Left cardiac atrium (tissue), 4 donors: ENCODE results near the gene CTSD. TPM values are rescaled to one million over a fixed set of nuclear protein-coding genes. Genes with fewer than 3 reads are reported as not detected.
"Not testable (repeated sequence)": the region's sequence is repeated elsewhere in the genome, so short reads cannot be mapped to it uniquely, and the experiment has no call there.

Experiments
- ATAC-seq, 2 donors: fragments of 200-7000 bp; cut with Tn5 transposase; one replicate each; pipeline ENCODE4 v1.9.1; 2020; ENCODE audit warnings: mild to moderate bottlenecking in 2 of 2, moderate library complexity in 2 of 2
- DNase-seq: peaks from one replicate; pipeline ENCODE4 v3.0.0-alpha.2; 2020
- intact Hi-C, 2 donors: fragments of 100-400 bp; cut with DNase I; formaldehyde crosslinking; loops; one replicate each; pipeline versions ENCODE4 v1.14.1 to v1.15.1; 2022 to 2023
- total RNA-seq, 2 donors: library from RNA; stranded (reverse); fragmentation: NEBNext Ultra II Directional; extraction: Animal tissue kit (Norgen Biotek cat#: 25700); gene quantifications; one replicate each; pipeline ENCODE4 v1.2.1, GENCODE V29; 2021
- donor health status: DM: no; HTN: yes; CAD: no.
- donor health status: DM: no; HTN: yes; CAD: no; lungs with severe emphysema.
- donor health status: DM: yes; HTN: yes; CAD: no.
- donor health status: Dilated cardiomyopathy.

The CTSD gene
- total RNA-seq, 2 donors from 2014 or later, result 635 to 667 TPM

DNA sequence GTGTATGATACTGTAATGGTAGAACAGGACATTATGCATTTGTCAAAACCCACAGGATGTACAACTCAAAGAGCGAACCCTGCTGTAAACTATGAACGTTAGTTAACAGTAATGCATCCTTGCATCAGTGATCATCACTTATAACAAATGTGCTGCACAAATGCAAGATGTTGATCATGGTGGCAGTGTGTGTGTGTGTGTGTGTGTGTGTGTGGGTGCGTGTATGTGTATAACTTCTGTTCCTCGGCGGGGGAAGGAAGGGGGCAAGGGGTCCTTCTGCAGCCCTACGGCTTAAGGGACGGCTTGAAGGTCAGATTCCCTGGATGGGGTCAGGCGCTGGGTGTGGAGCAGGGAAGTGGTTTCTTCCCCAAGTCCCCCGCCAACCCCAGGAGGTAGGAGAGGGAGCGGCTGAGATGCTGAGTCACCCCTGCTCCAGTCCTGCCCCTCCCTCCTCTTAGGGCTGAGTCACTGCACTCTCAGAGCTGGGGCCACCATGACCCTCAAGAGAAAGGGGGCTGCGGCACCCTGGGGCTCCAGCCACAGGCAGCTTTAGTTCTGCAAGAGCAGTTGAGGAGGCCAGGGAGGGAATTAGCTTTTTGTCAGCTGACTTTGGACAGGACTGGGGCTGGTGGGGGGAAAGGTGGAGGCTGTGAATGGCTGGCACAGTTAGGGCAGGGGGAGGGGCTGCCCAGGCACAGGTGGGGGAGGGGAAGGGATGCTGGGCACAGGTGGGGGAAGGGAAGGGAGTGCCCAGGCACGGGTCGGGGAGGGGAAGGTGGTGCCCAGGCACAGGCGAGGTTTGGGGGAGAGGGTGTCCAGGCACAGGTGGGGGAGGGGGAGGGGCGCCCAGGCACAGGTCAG, 8.8 kb upstream of the CTSD start:
- intact Hi-C loops, result no loop called here
- peak; percentile 70 for DNase-seq
- peak; percentile 78 to 95 for ATAC-seq

DNA sequence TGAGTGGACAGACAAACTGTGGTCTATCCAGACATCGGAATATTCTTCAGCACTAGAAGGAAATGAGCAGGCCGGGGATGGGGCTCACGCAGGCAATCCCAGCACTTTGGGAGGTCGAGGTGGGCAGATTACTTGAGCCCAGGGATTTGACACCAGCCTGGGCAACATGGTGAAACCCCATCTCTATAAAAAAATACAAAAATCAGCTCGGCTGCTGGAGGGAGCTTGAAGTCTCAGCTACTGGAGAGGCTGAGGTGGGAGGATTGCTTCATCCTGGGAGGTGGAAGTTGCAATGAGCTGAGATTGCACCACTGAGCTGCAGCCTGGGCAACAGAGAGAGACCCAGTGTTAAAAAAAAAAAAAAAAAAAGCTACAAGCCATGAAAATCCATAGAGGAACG, 8.0 kb upstream of the CTSD start:
- DNase-seq (no peak), ATAC-seq (peak; percentile 50 to 77)
- intact Hi-C loops, result no loop called here

DNA sequence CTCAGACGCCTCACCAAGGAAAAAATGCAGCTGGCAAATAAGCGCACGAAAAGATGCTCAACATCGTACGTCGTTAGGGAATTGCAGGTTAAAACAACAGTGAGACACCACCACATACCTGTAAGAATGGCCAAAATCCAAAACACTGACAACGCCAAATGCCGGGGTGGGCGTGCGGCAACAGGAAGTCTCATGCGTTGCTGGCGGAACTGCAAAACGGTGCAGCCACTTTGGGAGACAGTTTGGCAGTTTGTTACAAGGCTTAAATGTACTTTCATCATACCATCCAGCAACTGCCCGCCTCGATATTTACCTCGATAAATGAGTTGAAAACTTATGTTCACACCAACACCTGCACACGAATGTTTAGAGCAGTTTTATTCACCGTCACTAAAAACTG, 7.5 kb upstream of the CTSD start:
- ATAC-seq (no peak), DNase-seq (no peak)
- intact Hi-C loops, result no loop called here

DNA sequence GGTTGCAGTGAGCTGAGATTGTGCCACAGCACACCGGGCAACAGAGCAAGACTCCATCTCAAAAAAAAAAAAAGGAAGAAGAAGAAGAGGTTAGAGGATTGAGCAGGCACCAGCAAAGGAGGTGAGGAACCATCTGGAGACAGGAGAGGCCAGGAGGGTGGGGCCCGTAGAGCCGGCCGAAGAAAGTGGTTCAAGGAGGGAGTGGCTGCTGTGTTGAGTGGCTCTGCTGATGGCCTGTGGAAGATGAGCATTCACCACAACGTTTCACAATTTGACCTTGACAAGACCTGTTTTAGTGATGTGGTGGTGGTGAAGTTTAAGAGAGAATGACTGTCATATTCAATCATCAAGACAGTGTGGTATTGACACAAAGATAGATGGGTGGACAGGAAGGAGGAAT, 6.8 kb upstream of the CTSD start:
- ATAC-seq, result no peak
- no peak for DNase-seq
- intact Hi-C loops, result no loop called here

GRCh38 chr11:1770061-1770460, 6.3 kb upstream of the CTSD start:
- intact Hi-C loops, result no loop called here
- DNase-seq (no peak), ATAC-seq (no peak)

DNA sequence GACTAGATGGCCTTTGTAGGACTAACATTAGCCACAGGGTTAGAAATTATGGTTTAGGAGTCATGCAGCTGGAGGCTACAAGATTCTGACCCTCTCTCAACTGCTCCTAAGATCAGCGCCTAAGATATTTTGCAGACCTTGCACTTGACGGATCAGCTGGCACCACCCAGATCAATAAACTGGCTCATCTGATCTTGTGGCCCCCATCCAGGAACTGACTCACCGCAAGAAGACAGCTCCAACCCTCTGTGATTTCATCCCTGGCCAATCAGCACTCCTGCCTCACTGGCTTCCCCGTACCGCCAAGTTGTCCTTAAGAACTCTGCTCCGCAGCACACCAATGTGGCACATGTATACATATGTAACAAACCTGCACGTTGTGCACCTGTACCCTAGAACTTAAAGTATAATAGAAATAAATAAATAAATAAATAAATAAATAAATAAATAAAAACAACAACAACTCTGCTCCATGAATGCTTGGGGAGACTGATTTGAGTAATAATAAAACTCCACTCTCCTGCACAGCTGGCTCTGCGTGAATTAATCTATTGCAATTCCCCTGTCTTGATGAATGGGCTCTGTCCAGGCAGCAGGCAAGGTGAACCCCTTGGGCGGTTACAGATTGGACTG, 5.7 kb upstream of the CTSD start:
- ATAC-seq, DNase-seq, intact Hi-C loops: not testable (repeated sequence)

GRCh38 chr11:1768141-1768469, 4.4 kb upstream of the CTSD start:
- intact Hi-C loops, result no loop called here
- DNase-seq (no peak), ATAC-seq (no peak)

DNA sequence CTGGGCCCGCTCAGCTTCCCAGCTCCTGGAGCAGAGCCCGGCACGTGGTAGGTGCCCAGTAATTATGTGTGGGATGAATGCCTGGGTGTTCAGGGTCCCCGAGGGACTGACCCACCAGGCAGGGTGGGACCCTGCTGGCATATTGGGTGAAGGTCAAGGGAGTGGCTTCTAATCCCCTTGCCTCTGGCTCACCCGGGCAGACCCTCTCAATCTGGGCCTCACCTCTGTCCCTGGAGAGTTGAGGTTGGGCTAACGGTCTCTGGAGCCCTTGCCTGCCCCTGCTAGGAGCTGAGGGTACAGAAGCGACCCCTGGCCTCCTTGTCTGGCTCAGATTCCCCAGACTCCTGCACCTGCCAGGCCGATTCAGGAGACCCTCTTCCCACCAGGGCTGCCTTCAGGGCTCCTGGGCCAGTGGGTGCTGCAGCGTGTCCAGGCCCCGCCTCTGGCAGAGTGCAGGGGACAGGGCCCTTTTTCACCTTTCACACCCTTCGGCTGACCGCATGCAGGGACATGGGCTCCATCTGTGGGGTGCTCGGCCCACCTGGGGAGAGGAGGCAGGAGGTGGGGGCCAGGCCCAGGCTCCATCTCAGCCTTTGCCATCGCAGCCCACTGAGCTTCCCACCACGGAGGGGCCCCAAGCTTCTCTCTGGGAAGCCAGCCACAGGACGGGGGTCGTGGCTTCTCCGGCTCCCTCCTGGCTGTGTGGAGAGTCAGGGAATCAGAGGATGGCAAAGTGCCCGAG, 3.8 kb upstream of the CTSD start:
- intact Hi-C loops, result no loop called here
- DNase-seq (no peak), ATAC-seq (no peak)

DNA sequence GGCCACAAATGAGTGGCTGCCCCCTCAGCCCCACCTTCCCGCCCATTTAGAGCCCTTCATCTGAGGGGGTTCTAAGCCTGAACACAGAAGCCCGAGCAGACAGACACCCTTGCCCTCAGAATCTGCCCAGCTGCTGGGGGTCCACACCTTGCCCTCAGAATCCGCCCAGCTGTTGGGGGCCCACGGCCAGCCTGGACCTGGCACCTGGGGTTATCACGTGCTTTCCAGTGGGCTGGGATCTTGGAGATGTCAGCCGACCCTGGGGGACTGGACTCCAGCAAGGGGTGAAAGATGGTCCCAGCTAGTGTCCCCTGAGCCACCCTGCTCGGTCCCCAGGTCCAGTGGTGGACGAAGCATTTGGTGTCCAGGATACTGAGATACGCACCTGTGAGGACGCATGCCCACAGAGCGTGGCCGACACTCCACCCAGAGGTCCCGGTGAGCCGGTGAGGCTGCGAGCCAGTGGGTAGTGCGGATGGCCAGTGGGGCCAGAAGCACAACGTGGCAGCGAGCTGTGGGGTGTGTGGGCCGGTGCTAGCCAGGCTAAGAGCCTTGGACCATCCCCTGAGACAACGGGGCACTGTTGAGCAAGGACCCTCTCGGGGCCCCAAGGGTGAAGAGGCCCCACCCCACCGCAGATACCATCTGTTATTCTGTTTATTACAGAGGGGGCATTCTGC, 3.1 kb upstream of the CTSD start:
- ATAC-seq (no peak), DNase-seq (peak; percentile 20)
- intact Hi-C loops, result no loop called here

DNA sequence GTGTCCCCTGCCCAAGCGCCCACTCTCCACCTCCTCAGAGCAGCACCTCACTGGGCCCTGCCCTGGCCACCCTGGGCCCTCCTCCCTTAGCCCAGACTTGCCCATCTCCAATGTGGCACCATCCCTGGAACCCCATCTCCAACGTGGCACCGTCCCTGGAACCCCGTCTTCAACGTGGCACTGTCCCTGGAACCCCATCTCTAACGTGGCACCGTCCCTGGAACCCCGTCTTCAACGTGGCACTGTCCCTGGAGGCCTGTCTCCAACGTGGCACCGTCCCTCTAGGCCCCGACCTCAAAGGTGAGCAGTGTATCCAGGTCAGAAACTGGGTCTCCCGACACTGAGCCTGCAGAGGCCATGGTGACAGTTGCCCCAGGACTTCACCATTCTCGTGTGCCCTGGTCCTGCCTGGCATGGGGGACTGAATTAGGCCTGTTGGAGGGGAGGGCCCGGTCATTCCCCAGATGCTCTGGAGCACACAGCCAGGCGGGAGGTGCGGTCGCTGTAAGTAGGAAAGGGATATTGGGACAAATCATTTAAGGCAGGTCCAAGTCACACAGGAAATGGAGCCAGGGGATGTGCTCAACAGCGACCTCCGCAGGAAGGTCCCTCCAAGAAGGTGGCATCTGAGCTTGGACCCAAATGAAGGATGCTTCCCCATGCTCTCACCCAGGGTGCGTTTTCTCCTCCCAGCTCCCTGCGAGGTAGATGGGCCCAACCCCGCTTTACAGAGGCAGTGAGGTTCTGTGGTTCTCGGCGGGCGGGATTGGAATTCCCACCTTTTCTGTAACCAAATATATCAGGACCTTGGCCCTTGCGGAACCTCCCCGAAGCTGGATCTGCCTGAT, 2.4 kb upstream of the CTSD start:
- ATAC-seq (no peak), DNase-seq (no peak)
- intact Hi-C loops, result no loop called here

DNA sequence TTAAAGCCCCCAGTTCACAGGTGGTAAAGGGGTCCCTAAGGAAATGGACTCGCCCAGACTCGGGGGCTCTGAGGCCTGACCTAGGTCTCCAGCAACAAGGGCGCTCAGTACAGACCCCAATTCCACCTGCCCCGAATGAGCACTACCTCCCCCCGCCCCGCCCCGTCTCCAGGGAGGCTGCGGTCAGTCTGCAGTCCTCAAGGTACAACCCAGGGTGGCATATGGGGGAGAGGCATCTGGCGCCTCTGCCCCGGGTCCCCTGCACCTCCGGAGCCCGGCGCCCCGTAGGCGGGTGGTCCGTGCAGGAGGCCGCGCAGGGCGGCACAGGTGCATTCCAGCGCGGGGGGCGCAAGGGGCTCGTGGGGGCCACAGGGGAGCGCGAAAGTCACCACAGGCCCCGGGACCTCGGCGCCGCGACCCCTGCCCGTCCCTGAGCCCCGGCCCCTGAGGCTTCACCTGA, 361 bp downstream of the CTSD start:
- DNase-seq (peak; percentile 36), ATAC-seq (peak; percentile 2 to 4)
- intact Hi-C loops, result no loop called here

- ATAC-seq (peak; percentile 6 to 8), DNase-seq (peak; percentile 68)
- intact Hi-C loops, result no loop called here
Measured at GRCh38 chr11:1762537-1763302, 1.0 kb downstream of the CTSD start.

GRCh38 chr11:1761857-1762536, 1.7 kb downstream of the CTSD start:
- intact Hi-C loops, result no loop called here
- DNase-seq (peak; percentile 22), ATAC-seq (no peak)

GRCh38 chr11:1761110-1761856, 2.4 kb downstream of the CTSD start:
- DNase-seq (peak; percentile 32), ATAC-seq (no peak)
- intact Hi-C loops, result no loop called here

GRCh38 chr11:1760351-1761109, 3.2 kb downstream of the CTSD start:
- intact Hi-C loops, result no loop called here

DNA sequence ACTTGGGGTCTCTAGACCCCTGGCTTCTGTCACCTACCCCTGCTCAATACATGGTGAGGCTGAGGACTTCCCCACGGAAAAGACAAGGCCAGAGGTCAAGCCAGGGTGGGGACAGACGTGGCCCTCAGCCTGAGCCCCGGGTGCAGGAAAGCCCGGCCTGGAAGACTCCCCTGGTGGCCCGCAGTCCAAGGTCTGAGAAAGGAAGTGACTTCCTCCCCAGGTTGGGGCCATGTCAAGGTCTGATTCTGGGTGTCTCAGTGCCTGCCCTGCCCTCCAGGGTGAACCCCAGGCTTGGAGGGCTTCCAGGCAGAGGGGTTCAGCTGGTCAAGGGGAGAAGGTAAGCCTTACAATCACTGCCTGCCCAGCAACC, 3.9 kb downstream of the CTSD start:
- intact Hi-C loops, result no loop called here
- DNase-seq (no peak), ATAC-seq (no peak)

More at GRCh38 chr11:1760351-1761109, 3.2 kb downstream of the CTSD start:
- ATAC-seq, result peak; percentile 55
- peak; percentile 89 for DNase-seq
